DND-41 (cell line): Measurements from ENCODE around the gene SPEF2.

Experiments used
- CTCF ChIP-seq: IDR thresholded peaks from 2 replicates; pipeline ENCODE4 v1.5.1; 2012; ENCODE audit warnings: borderline replicate concordance, low read length, moderate library complexity, mild to moderate bottlenecking; ENCODE audit not compliant: poor library complexity, severe bottlenecking; ENCODE audit errors: extremely low read depth
- EZH2 ChIP-seq: IDR thresholded peaks from 3 replicates; pipeline ENCODE4 v1.6.1; 2012; ENCODE audit warnings: borderline replicate concordance, low read depth, mild to moderate bottlenecking, moderate library complexity, low read length, inconsistent platforms; ENCODE audit not compliant: severe bottlenecking

GRCh38 chr5:35847491-35847890, 229.8 kb downstream of the SPEF2 start:
- no peak for TF ChIP-seq CTCF
- no peak for TF ChIP-seq EZH2
